CD4-positive, alpha-beta memory T cell (primary cell): ENCODE results near the gene CLNK. TPM values are rescaled to one million over a fixed set of nuclear protein-coding genes. Genes with fewer than 3 reads are reported as not detected.

Source experiments
- CTCF ChIA-PET: fragments of 350-600 bp; sonication (Branson Sonifier 250); formaldehyde crosslinking; loops from one replicate; lab custom pipeline; 2021; ENCODE audit warnings: inconsistent platforms; ENCODE audit not compliant: partially characterized antibody; lab: Charles Lee
- POLR2A ChIA-PET: fragments of 350-600 bp; sonication (Branson Sonifier 250); formaldehyde crosslinking; loops from one replicate; lab custom pipeline; 2021; ENCODE audit not compliant: partially characterized antibody; lab: Charles Lee
- DNase-seq, 5 donors: peaks; one replicate each; pipeline versions ENCODE4 v3.0.0 to v3.0.0-alpha.2; 2020 to 2022; ENCODE audit warnings: mixed read lengths in 1 of 5
- H3K27ac ChIP-seq: one replicate; pipeline ENCODE4 v1.7.0; 2013; ENCODE audit warnings: low read depth, low read length
- H3K27me3 ChIP-seq: 2 replicates; pipeline ENCODE4 v1.7.0; 2013; ENCODE audit warnings: mild to moderate bottlenecking, low read length, moderate library complexity; ENCODE audit not compliant: insufficient read depth
- H3K36me3 ChIP-seq: 2 replicates; pipeline ENCODE4 v1.7.0; 2013; ENCODE audit warnings: mild to moderate bottlenecking, low read length, moderate library complexity; ENCODE audit not compliant: insufficient read depth
- H3K4me1 ChIP-seq: 2 replicates; pipeline ENCODE4 v1.7.0; 2013; ENCODE audit warnings: mild to moderate bottlenecking, low read length, moderate library complexity; ENCODE audit not compliant: insufficient read depth
- H3K4me3 ChIP-seq, 2 donors: one replicate each; pipeline ENCODE4 v1.7.0; 2013; ENCODE audit warnings: low read length in 2 of 2, mild to moderate bottlenecking in 1 of 2
- H3K9me3 ChIP-seq, 2 donors: one replicate each; pipeline ENCODE4 v1.7.0; 2013; ENCODE audit warnings: low read length in 2 of 2, control low read depth in 1 of 2; ENCODE audit not compliant: control insufficient read depth in 1 of 2
- H3K27ac Mint-ChIP-seq, 7 donors: one replicate each; pipeline ENCODE4 v1.8.0; 2020 to 2021; ENCODE audit warnings: mixed read lengths in 7 of 7, mild to moderate bottlenecking in 6 of 7, inconsistent platforms in 3 of 7, moderate library complexity in 3 of 7
- H3K27me3 Mint-ChIP-seq, 2 donors: one replicate each; pipeline ENCODE4 v1.8.0; 2020 to 2021; ENCODE audit warnings: mixed read lengths in 2 of 2
- H3K36me3 Mint-ChIP-seq, 2 donors: one replicate each; pipeline ENCODE4 v1.8.0; 2020 to 2021; ENCODE audit warnings: mixed read lengths in 2 of 2, inconsistent platforms in 1 of 2, mild to moderate bottlenecking in 1 of 2
- H3K4me1 Mint-ChIP-seq, 4 donors: one replicate each; pipeline ENCODE4 v1.8.0; 2020 to 2021; ENCODE audit warnings: mixed read lengths in 4 of 4, mild to moderate bottlenecking in 1 of 4
- H3K4me3 Mint-ChIP-seq, 8 donors: one replicate each; pipeline ENCODE4 v1.8.0; 2020 to 2021; ENCODE audit warnings: mixed read lengths in 8 of 8, mild to moderate bottlenecking in 7 of 8, moderate library complexity in 6 of 8, inconsistent platforms in 3 of 8
- H3K9me3 Mint-ChIP-seq, 8 donors: one replicate each; pipeline ENCODE4 v1.8.0; 2020 to 2021; ENCODE audit warnings: mixed read lengths in 8 of 8, mild to moderate bottlenecking in 5 of 8, inconsistent platforms in 3 of 8, moderate library complexity in 1 of 8
- intact Hi-C: fragments of 100-400 bp; cut with micrococcal nuclease; formaldehyde crosslinking; loops from one replicate; pipeline ENCODE4 v1.15.1; 2023
- polyA plus RNA-seq, 2 donors: library from polyadenylated mRNA; unstranded; fragments of 300-500 nt; fragmentation: Illumina TruSeq; gene quantifications; one replicate each; pipeline ENCODE4 v1.2.3, GENCODE V29; 2021
- total RNA-seq, 2 experiments: library from RNA; stranded (reverse); gene quantifications; one replicate each; pipeline ENCODE4 v1.2.3, GENCODE V29; 2021

CLNK gene
- total and polyA plus RNA-seq, 4 experiments from 2014 or later, result 0.11 to 0.29 TPM; not detected in 2

- POLR2A ChIA-PET, result no interaction called here
- CTCF ChIA-PET, result no interaction called here
- no peaks in the 10 kb centered on the region for H3K4me1 ChIP-seq
- intact Hi-C loops, result no loop called here
- H3K4me3 ChIP-seq, result no peak overlapping the region
- no peaks in the 10 kb centered on the region for H3K27me3 ChIP-seq
- H3K27ac Mint-ChIP-seq, result no peak overlapping the region
- peaks cover 0 to 5% (median 0%) of the 10 kb centered on the region in 8 donors for H3K9me3 Mint-ChIP-seq
- no peak overlapping the region for H3K27ac ChIP-seq
- H3K27me3 Mint-ChIP-seq, result no peaks in the 10 kb centered on the region
- H3K9me3 ChIP-seq, result no peaks in the 10 kb centered on the region
- no peaks in the 10 kb centered on the region for H3K36me3 Mint-ChIP-seq
- DNase-seq, result no peak
- H3K36me3 ChIP-seq, result no peaks in the 10 kb centered on the region
- H3K4me3 Mint-ChIP-seq, result no peak overlapping the region
- no peaks in the 10 kb centered on the region for H3K4me1 Mint-ChIP-seq
These were observed 17.3 kb upstream of the CLNK start for GRCh38 chr4:10701702-10702460.

- H3K4me3 Mint-ChIP-seq, result no peak overlapping the region
- intact Hi-C loops, result no loop called here
- peaks cover 0 to 5% (median 0%) of the 10 kb centered on the region in 8 donors for H3K9me3 Mint-ChIP-seq
- ChIA-PET CTCF (no interaction called here), POLR2A (no interaction called here)
- no peaks in the 10 kb centered on the region for H3K27me3 ChIP-seq
- no peak for DNase-seq
- H3K36me3 Mint-ChIP-seq, result no peaks in the 10 kb centered on the region
- no peaks in the 10 kb centered on the region for H3K36me3 ChIP-seq
- H3K4me3 ChIP-seq, result no peak overlapping the region
- no peaks in the 10 kb centered on the region for H3K4me1 Mint-ChIP-seq
- no peaks in the 10 kb centered on the region for H3K9me3 ChIP-seq
- no peak overlapping the region for H3K27ac Mint-ChIP-seq
- no peaks in the 10 kb centered on the region for H3K27me3 Mint-ChIP-seq
- H3K4me1 ChIP-seq, result no peaks in the 10 kb centered on the region
- no peak overlapping the region for H3K27ac ChIP-seq
These were observed 16.6 kb upstream of the CLNK start for GRCh38 chr4:10701161-10701560.

GRCh38 chr4:10698172-10698571, 13.6 kb upstream of the CLNK start:
- H3K9me3 ChIP-seq, result no peaks in the 10 kb centered on the region
- no peaks in the 10 kb centered on the region for H3K36me3 ChIP-seq
- H3K9me3 Mint-ChIP-seq, result peaks cover 0 to 5% (median 0%) of the 10 kb centered on the region in 8 donors
- no peaks in the 10 kb centered on the region for H3K4me1 ChIP-seq
- no peaks in the 10 kb centered on the region for H3K4me1 Mint-ChIP-seq
- no peaks in the 10 kb centered on the region for H3K27me3 ChIP-seq
- H3K27me3 Mint-ChIP-seq, result no peaks in the 10 kb centered on the region
- no peak for DNase-seq
- no peak overlapping the region for H3K4me3 Mint-ChIP-seq
- no peak overlapping the region for H3K27ac ChIP-seq
- POLR2A ChIA-PET, result no interaction called here
- H3K36me3 Mint-ChIP-seq, result no peaks in the 10 kb centered on the region
- intact Hi-C loops, result no loop called here
- CTCF ChIA-PET, result no interaction called here
- H3K4me3 ChIP-seq, result no peak overlapping the region
- no peak overlapping the region for H3K27ac Mint-ChIP-seq

DNA sequence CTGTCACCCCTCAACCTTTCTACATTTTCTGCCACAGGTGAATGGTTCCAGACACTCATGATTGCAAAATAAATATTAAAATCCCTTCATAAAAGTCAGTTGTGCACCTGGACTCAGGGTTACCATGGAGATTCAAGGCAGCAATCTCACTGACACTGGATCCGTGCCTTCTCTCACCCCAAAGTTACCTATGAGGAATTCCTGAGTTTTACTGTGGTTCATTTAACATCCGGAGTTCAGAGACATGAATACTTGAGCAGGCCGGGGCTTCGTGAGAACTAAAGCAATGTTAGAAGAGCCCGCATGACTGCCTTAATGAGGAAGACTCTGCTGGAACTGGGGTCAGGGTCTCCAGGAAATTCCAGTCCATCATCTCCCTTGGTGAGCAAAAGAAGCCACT, 12.5 kb upstream of the CLNK start:
- Mint-ChIP-seq H3K4me3 (no peak overlapping the region), H3K36me3 (no peaks in the 10 kb centered on the region), H3K4me1 (no peaks in the 10 kb centered on the region), H3K9me3 (peaks cover 0 to 5% (median 0%) of the 10 kb centered on the region in 8 donors), H3K27ac (no peak overlapping the region), H3K27me3 (no peaks in the 10 kb centered on the region)
- Histone ChIP-seq H3K27me3 (no peaks in the 10 kb centered on the region), H3K4me1 (no peaks in the 10 kb centered on the region), H3K36me3 (no peaks in the 10 kb centered on the region), H3K9me3 (no peaks in the 10 kb centered on the region), H3K4me3 (no peak overlapping the region), H3K27ac (no peak overlapping the region)
- no peak for DNase-seq
- intact Hi-C loops, result no loop called here
- CTCF ChIA-PET, result no interaction called here
- POLR2A ChIA-PET, result no interaction called here

DNA sequence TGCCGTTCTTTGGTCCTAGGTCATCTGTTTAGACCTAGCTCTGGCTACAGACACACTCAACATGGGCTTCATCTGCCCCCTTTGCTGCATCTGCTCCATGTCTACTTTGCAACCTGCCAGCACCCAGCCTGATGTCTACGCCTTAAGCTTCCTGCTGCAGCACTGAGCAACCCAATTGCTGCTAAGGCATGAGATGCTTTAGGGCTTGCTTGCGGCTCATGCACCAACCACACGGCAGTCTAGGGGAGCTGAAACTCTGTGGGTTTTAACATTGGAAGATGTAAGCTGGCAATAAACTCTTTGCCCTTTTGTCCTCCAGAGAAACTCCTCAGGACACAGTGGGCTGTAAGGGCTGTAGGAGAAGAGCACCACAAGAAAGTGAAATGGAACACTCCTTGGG, 11.7 kb upstream of the CLNK start:
- no peak overlapping the region for H3K27ac Mint-ChIP-seq
- POLR2A ChIA-PET, result no interaction called here
- no peaks in the 10 kb centered on the region for H3K36me3 Mint-ChIP-seq
- H3K27me3 ChIP-seq, result no peaks in the 10 kb centered on the region
- no peaks in the 10 kb centered on the region for H3K36me3 ChIP-seq
- H3K4me1 ChIP-seq, result no peaks in the 10 kb centered on the region
- H3K4me1 Mint-ChIP-seq, result no peaks in the 10 kb centered on the region
- no peaks in the 10 kb centered on the region for H3K27me3 Mint-ChIP-seq
- intact Hi-C loops, result no loop called here
- no peak overlapping the region for H3K4me3 Mint-ChIP-seq
- H3K9me3 Mint-ChIP-seq, result peaks cover 0 to 5% (median 0%) of the 10 kb centered on the region in 8 donors
- DNase-seq, result no peak
- CTCF ChIA-PET, result no interaction called here
- H3K4me3 ChIP-seq, result no peak overlapping the region
- no peak overlapping the region for H3K27ac ChIP-seq
- no peaks in the 10 kb centered on the region for H3K9me3 ChIP-seq

DNA sequence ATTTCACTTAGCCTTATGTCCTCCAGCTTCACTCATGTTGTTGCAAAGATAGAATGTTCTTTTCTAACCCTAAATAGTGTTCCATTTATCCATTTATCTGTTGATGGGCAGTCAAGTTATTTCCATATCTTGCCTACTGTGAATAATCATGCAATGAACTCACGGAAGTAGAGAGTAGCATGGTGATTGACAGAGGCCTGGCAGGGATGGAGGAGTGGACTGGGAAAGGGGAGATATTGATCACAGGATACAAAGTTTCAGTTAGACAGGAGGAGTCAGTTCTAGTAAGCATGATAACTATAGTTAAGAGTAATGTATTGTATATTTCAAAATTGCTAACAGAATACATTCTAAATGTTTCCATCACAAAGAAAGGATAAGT, 10.3 kb upstream of the CLNK start:
- Mint-ChIP-seq H3K27ac (no peak overlapping the region), H3K36me3 (no peaks in the 10 kb centered on the region), H3K9me3 (peaks cover 0 to 5% (median 0%) of the 10 kb centered on the region in 8 donors), H3K27me3 (no peaks in the 10 kb centered on the region), H3K4me1 (no peaks in the 10 kb centered on the region), H3K4me3 (no peak overlapping the region)
- intact Hi-C loops, result no loop called here
- Histone ChIP-seq H3K9me3 (no peaks in the 10 kb centered on the region), H3K4me3 (no peak overlapping the region), H3K27me3 (no peaks in the 10 kb centered on the region), H3K36me3 (no peaks in the 10 kb centered on the region), H3K4me1 (no peaks in the 10 kb centered on the region), H3K27ac (no peak overlapping the region)
- POLR2A ChIA-PET, result no interaction called here
- DNase-seq, result no peak
- CTCF ChIA-PET, result no interaction called here

DNA sequence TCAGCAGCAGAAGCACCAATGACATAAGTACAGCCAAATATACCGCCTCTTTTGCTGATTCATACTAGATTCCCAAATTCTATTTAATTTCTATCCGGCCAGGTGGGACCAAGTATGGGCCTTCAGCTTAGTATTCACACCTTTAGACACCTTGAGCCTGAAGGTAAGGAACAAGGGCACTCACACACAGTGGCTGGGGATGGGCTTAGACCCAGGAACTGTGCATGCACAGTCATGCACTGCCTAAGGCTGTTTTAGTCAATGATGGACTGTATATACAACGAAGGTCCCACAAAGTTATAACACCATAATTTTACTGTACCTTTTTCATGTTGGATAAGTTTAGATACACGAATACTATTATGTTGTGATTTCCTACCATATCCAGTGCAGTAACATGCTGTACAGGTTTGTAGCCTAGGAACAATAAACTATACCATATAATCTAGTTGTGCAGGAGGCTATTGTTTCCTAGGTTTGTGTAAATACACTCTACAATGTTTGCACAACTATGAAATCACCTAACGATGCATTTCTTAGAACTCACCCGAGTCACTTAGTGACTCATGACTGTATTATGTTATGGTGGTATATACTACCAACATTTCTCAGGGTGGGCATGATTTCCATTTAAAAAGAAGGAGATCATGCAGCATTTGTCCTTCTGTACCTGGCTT, 9.7 kb upstream of the CLNK start:
- H3K27ac ChIP-seq, result no peak overlapping the region
- H3K27me3 ChIP-seq, result no peaks in the 10 kb centered on the region
- H3K9me3 Mint-ChIP-seq, result peaks cover 0 to 5% (median 0%) of the 10 kb centered on the region in 8 donors
- POLR2A ChIA-PET, result no interaction called here
- no peak overlapping the region for H3K27ac Mint-ChIP-seq
- no peak overlapping the region for H3K4me3 Mint-ChIP-seq
- no peaks in the 10 kb centered on the region for H3K4me1 Mint-ChIP-seq
- H3K36me3 ChIP-seq, result no peaks in the 10 kb centered on the region
- CTCF ChIA-PET, result no interaction called here
- H3K4me3 ChIP-seq, result no peak overlapping the region
- intact Hi-C loops, result no loop called here
- no peak for DNase-seq
- H3K27me3 Mint-ChIP-seq, result no peaks in the 10 kb centered on the region
- H3K4me1 ChIP-seq, result no peaks in the 10 kb centered on the region
- no peaks in the 10 kb centered on the region for H3K9me3 ChIP-seq
- no peaks in the 10 kb centered on the region for H3K36me3 Mint-ChIP-seq
